Germinal center (tissue), 1 donor: ENCODE results near the gene OTOGL.
"Not testable (repeated sequence)": the region's sequence is repeated elsewhere in the genome, so short reads cannot be mapped to it uniquely, and the experiment has no call there.

Experiments used
- DNase-seq: peaks from one replicate; pipeline ENCODE4 v3.0.0; 2012; ENCODE audit warnings: mixed read lengths, low spot score

The OTOGL gene

DNA sequence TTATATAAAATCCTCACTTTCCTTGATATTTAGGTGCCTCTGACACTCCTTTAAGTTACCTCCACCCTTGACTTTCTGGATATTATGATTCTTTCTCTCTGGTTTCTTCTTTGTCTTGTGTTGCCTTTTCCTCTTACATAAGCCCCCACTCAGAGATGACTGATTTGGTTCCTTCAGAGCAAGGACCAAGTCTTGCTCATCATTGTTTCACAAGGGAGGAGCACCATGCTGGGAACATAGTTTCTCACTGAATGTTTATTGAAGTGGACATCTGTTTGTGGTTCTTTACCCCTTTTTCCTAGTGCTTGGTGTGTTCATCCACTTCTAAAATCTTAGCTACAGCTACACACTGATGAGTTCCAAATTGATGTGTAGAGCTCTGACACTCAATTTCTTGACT, 183.4 kb downstream of the OTOGL start:
- DNase-seq: no peak

GRCh38 chr12:80291108-80291754, 191.9 kb downstream of the OTOGL start:
- no peak for DNase-seq

DNA sequence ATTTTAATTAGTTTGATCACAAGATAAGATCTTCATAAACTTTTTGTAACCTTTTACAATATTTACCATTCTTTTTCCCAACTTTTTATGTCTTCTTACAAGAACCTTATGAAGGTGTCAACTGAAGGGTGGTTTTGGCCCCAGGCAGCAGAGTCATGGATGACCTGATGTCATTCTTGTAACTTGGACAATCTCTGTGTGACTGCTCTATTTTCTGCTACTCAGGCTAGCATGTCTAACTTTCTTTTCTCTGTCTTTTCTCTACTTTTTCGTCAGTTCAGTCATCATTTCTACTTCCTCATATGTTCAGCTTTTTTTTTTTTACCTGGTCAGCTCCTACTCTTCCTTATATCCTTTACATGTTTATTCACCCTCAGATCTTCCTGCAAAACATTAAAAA, 194.0 kb downstream of the OTOGL start:
- DNase-seq: no peak

- no peak for DNase-seq
Observed at GRCh38 chr12:80293759-80294158, 194.4 kb downstream of the OTOGL start.

DNA sequence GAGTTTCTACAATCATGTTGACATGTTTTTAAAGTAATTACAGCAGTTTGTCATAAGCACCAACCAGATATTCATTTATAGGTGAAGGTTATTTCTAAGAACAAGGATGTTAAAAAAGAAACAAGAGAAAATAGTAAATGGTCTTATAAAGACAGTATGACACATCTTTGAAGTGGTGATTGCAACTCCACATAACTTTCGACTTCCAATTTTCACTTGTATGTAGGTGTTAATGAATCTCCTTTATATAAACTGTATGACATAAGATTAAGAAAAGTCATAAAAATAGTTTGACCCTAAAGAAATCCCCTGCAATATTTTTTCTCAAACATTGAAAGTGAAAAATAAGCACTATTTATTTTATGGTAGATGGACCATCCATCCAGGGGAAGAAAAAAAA, 199.9 kb downstream of the OTOGL start:
- no peak for DNase-seq

- no peak for DNase-seq
Observed at GRCh38 chr12:80299976-80300375, 200.6 kb downstream of the OTOGL start.

GRCh38 chr12:80307436-80307835, 208.1 kb downstream of the OTOGL start:
- not testable (repeated sequence) for DNase-seq

DNA sequence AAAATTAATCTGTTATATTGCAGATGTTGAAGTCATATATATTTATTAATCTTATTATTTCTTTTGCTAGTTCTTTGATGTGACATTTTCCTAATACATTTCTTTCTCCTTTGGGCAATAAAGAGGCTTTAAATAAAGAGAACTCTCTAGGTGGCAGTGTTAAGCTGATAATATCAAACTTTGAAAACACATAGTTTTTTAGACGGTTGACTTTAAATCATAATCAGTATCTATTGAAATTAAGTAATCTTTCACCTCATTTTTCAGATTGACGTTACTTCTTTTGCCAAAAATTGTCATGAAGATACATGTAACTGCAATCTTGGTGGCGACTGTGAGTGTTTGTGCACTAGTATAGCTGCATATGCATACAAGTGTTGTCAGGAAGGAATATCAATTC, 213.9 kb downstream of the OTOGL start:
- no peak for DNase-seq

DNA sequence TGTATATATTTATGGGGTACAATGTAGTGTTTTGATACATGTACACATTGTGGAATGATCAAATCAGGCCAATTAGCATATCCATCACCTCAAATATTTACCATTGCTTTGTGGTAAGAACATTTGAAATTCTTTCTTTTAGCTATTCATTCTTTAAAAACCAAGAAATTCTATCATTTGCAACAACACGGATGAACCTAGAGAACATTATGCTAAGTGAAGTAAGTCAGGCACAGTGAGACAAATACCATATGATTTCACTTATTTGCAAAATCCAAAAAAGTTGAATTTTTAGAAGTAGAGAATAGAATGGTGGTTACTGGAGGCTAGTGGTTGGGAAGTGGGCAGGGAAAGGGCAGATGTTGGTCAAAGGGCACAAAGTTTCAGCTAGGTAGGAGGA, 215.4 kb downstream of the OTOGL start:
- DNase-seq: no peak

DNA sequence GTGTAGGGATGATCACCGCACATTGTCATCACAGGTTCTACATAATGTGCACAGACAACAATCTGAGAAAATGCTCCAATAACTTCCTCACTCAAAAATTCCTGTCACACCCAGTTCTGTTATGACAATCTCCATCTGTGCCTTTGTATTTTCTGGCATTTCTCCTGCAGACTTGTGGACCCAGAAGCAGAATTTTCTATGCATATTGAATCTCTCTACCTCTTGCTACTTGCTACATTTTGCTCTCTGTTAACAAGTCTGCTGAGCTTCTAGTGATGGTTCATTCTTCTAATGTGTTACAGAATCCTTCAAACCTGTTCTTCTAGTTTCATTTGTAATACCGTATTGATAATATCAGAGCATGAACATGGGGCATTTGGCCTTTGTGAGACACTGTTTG, 216.9 kb downstream of the OTOGL start:
- DNase-seq: no peak

- no peak for DNase-seq
Observed at GRCh38 chr12:80317307-80317706, 218.0 kb downstream of the OTOGL start.

- DNase-seq: no peak
Observed at GRCh38 chr12:80317899-80318298, 218.6 kb downstream of the OTOGL start.

DNA sequence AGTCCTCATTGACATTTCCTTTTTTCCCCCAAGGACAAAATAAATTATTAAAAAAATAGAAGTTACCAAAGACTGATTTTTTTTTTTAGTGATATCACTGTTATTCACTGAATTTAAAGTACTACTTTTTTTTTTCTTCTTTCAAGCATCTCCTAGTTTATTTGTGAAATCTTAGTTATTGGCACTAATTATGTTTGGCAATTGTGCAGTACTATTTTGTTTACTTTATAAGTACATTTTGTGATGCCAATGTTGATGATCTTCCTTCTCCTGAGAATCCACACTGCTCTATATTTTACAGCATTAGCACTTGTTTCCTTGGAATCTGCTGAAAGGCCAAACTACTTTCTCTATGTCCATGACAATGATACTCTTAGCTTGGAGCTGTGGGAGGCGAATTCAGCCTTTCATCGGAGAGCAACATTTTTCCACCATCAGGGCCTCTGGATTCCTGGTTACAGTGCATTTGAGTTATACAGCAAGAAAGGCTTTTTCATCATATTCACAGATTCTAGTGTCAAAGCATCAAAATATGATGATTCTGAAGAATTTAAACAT, 220.9 kb downstream of the OTOGL start:
- DNase-seq: no peak

DNA sequence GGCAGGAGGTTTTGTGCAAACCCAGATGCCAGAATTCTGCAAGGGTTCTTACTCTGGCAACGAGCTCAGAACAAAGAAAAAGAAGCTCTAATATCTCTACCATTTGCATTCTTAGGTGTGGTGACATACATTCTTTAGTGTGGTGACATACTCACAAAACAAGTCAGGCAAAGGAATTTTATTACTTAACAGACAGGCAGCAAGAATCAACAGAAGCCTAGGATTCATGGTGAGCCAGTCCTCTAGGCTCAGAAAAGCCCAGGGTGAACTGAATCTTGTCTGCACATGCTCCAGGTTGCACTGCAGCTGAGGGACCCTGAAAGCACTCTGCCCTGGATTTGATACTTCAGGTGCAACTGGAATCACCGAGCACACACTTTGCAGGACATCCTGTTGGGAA, 222.3 kb downstream of the OTOGL start:
- DNase-seq: no peak

DNA sequence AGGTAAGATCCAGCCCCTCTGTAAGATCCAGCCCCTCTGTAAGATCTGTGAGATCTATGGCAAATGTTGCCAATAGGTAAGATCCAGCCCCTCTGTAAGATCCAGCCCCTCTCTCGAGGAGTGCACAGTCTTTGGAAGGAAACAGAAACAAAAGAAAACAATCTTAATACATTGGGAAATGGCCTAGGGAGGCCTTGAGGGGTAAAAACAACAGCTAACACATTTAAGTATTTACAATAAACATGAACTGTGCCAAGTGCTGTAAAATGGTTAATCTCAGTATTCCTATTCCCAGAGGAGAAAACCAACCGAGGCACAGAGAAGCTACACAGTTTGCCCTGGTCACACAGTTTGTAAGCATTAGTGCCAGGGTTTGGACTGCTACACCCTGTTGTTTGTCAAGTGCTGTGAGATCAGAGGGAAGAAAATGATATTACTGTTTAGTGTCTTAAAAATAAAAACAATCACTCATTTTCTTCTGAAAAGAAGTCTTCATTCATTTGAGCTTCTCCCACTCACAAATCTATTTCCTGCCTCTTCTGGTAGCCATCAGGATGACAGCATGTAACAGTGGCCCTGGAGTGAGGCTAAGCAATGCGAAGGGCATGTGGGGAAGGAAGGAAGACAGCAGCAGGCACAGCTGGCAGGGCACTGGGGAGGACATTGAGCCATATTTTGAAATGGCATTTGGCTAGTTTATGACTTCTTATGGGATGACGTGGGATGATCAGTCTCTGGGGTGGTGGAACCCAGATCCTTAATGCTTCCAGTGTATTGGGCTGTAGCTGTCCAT, 226.0 kb downstream of the OTOGL start:
- DNase-seq: no peak

DNA sequence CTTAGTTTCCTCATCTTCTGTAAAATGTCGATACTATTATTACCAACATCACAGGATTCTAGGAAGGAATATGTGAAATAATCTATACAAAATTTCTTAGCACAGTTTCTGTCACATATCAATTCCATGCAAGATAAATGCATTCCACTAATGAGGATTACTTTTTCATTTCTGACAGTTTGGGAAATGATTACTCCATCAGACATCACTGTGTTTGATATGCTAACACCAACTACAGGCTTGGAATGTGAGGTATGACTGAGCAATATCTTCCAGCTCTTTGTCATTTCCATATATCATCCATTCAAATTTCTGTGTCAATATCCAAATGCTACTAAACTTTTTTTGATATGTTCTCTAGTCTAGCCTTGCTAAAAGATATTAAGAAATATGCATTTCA, 233.5 kb downstream of the OTOGL start:
- DNase-seq: no peak

DNA sequence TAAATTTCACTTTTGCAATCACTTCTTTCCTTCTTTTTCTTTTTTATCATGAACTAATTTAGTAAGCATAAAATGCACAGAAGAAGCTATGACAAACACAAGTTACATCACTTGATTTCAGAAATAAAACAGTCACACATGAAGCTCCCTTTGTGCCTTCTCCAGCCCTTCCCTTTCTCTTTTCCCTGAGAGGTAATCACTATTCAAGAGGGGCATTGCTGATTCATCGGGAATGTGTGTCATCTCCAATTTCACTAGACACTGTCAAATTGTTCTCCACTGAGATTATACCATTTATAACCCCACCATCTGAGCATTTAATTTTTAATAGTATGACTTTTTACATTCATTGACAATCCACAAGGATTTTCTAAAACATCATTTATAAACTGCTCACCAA, 253.1 kb downstream of the OTOGL start:
- no peak for DNase-seq

- no peak for DNase-seq
Observed at GRCh38 chr12:80353254-80353653, 253.9 kb downstream of the OTOGL start.

- DNase-seq: no peak
Observed at GRCh38 chr12:80356097-80356496, 256.8 kb downstream of the OTOGL start.

- no peak for DNase-seq
Observed at GRCh38 chr12:80359703-80360102, 260.4 kb downstream of the OTOGL start.

DNA sequence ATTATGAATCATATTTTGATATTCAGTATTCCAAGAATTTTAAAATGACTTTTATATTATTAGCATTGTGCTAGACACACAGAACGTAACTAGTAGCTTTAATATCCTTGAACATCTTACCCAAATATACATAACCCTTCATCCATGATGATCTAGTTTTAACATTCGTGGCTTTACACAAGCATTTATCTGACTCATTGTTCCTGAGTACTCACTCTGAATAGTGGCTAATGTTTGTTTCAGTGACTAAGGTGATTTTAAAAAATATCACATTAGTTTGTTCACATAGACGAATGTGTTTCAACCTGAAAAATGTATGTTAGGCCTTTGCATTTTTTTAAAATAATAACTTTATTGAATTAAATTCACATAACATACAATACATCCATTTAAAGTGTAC, 264.7 kb downstream of the OTOGL start:
- no peak for DNase-seq

DNA sequence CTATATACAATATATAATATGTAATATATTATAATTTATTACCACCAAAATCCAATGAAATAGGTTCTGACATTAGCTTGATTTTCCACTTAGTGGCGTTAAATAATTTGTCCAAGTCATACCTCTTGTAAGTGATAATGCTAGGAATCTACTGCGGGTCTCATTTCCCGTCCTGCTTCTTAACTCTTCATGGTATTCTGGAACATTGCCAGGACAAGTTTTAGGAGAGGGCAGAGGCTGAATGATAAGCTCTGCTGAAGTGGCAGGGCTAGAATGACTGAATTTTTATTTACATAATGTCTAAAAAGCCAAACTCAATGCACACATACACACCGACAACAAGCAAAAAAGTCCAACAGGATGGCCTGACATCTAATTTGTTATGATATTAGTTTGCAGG, 274.3 kb downstream of the OTOGL start:
- DNase-seq: no peak

DNA sequence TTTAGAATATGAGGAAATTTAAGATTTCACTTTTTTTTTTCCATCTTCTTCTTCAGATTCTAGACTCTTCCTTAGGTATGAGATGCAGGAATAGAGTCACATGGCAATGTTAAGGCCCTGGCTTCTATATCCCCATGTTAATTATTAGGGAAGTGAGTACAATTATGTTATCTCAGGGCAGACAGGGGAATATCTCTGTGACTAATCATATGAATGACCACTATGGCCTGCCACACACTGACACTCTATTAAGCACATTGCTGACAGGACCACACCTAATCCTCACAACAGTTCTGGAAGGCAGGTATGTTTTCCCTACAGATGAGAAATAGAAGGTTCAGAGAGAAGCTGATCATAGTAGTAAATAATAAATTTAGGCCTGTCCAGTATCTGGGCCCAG, 275.3 kb downstream of the OTOGL start:
- DNase-seq: no peak
